ENCODE measurements around the gene SCAMP4. TPM values are rescaled to one million over a fixed set of nuclear protein-coding genes. Genes with fewer than 3 reads are reported as not detected.

The SCAMP4 gene
- total and polyA plus RNA-seq, 2 of the 13 experiments (the other 11 are each of a cell fraction or from before 2014, with no cell fraction given), result 10.7 to 13.7 TPM

GRCh38 chr19:1902923-1903322 lies 2.3 kb upstream of the SCAMP4 start (continued):
- TF ChIP-seq, protein P1, sequence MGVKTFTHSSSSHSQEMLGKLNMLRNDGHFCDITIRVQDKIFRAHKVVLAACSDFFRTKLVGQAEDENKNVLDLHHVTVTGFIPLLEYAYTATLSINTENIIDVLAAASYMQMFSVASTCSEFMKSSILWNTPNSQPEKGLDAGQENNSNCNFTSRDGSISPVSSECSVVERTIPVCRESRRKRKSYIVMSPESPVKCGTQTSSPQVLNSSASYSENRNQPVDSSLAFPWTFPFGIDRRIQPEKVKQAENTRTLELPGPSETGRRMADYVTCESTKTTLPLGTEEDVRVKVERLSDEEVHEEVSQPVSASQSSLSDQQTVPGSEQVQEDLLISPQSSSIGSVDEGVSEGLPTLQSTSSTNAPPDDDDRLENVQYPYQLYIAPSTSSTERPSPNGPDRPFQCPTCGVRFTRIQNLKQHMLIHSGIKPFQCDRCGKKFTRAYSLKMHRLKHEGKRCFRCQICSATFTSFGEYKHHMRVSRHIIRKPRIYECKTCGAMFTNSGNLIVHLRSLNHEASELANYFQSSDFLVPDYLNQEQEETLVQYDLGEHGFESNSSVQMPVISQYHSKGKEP (CRISPR knock-in tag; IDR thresholded peaks at IDR 0.05), result no peak
- no peak; the same call in 1 of the 2 replicates for TF ChIP-seq ZNF3 (CRISPR knock-in tag; IDR thresholded peaks at IDR 0.05)
- no peak for TF ChIP-seq ZBTB4 (CRISPR knock-in tag; IDR thresholded peaks at IDR 0.05; ENCODE audit: borderline replicate concordance)
- TF ChIP-seq NFYC (CRISPR knock-in tag; IDR thresholded peaks at IDR 0.05), result no peak
- TF ChIP-seq, protein P2, sequence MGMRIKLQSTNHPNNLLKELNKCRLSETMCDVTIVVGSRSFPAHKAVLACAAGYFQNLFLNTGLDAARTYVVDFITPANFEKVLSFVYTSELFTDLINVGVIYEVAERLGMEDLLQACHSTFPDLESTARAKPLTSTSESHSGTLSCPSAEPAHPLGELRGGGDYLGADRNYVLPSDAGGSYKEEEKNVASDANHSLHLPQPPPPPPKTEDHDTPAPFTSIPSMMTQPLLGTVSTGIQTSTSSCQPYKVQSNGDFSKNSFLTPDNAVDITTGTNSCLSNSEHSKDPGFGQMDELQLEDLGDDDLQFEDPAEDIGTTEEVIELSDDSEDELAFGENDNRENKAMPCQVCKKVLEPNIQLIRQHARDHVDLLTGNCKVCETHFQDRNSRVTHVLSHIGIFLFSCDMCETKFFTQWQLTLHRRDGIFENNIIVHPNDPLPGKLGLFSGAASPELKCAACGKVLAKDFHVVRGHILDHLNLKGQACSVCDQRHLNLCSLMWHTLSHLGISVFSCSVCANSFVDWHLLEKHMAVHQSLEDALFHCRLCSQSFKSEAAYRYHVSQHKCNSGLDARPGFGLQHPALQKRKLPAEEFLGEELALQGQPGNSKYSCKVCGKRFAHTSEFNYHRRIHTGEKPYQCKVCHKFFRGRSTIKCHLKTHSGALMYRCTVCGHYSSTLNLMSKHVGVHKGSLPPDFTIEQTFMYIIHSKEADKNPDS (CRISPR knock-in tag; IDR thresholded peaks at IDR 0.05), result no peak
- TF ChIP-seq RARA (CRISPR knock-in tag; IDR thresholded peaks at IDR 0.05), result peak; percentile 59
- TF ChIP-seq PITX1 (CRISPR knock-in tag; IDR thresholded peaks at IDR 0.05), result no peak
- TF ChIP-seq, protein P3, sequence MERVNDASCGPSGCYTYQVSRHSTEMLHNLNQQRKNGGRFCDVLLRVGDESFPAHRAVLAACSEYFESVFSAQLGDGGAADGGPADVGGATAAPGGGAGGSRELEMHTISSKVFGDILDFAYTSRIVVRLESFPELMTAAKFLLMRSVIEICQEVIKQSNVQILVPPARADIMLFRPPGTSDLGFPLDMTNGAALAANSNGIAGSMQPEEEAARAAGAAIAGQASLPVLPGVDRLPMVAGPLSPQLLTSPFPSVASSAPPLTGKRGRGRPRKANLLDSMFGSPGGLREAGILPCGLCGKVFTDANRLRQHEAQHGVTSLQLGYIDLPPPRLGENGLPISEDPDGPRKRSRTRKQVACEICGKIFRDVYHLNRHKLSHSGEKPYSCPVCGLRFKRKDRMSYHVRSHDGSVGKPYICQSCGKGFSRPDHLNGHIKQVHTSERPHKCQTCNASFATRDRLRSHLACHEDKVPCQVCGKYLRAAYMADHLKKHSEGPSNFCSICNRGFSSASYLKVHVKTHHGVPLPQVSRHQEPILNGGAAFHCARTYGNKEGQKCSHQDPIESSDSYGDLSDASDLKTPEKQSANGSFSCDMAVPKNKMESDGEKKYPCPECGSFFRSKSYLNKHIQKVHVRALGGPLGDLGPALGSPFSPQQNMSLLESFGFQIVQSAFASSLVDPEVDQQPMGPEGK (CRISPR knock-in tag; IDR thresholded peaks at IDR 0.05), result peak; percentile 50; the same call in 1 of the 2 replicates
- TF ChIP-seq BHLHE40 (IDR thresholded peaks at IDR 0.05; ENCODE audit: low read length), result no peak
- TF ChIP-seq ZNF569 (CRISPR knock-in tag; IDR thresholded peaks at IDR 0.05; ENCODE audit: borderline replicate concordance), result no peak
- no peak for TF ChIP-seq ZKSCAN1 (IDR thresholded peaks at IDR 0.05; ENCODE audit: low read length)
- no peak for TF ChIP-seq NR3C1 (CRISPR knock-in tag; IDR thresholded peaks at IDR 0.05)
- no peak for TF ChIP-seq HMGXB4 (CRISPR knock-in tag; IDR thresholded peaks at IDR 0.05; ENCODE audit: borderline replicate concordance in 1 of 2, low read depth in 1 of 2)
- TF ChIP-seq CBX5 (CRISPR knock-in tag; IDR thresholded peaks at IDR 0.05; ENCODE audit: borderline replicate concordance), result no peak
- TF ChIP-seq CEBPG (CRISPR knock-in tag; IDR thresholded peaks at IDR 0.05), result peak; percentile 90
- no peak for TF ChIP-seq ATF2 (CRISPR knock-in tag; IDR thresholded peaks at IDR 0.05)

Data from HepG2 (cell line).